Activated CD8-positive, alpha-beta T cell treated with anti-CD3 and anti-CD28 coated beads, Interleukin-2, amount 10 ng/mL, durations not matched to agents 7 days and 5 days (primary cell): ENCODE results near the gene RNF208. TPM values are rescaled to one million over a fixed set of nuclear protein-coding genes. Genes with fewer than 3 reads are reported as not detected.
A peak's percentile ranks its signal among the peaks of the same experiment; 100 is the strongest.
"Not testable (repeated sequence)": the region's sequence is repeated elsewhere in the genome, so short reads cannot be mapped to it uniquely, and the experiment has no call there.

ENCODE experiments used
- ATAC-seq: fragments of 150-1000 bp; cut with Tn5 transposase; one replicate; pipeline ENCODE4 v1.10.0; 2021; ENCODE audit warnings: moderate library complexity
- CTCF ChIA-PET: fragments of 350-600 bp; sonication (Branson Sonifier 250); formaldehyde crosslinking; loops from one replicate; lab custom pipeline; 2021; ENCODE audit warnings: antibody characterized with exemption; lab: Charles Lee
- POLR2A ChIA-PET: fragments of 350-600 bp; sonication (Branson Sonifier 250); formaldehyde crosslinking; loops from one replicate; lab custom pipeline; 2021; ENCODE audit warnings: antibody characterized with exemption; lab: Charles Lee
- DNase-seq: peaks from one replicate; pipeline ENCODE4 v3.0.0-alpha.2; 2020
- H3K27ac Mint-ChIP-seq: one replicate; pipeline ENCODE4 v1.8.0; 2021; ENCODE audit warnings: mild to moderate bottlenecking, mixed read lengths
- H3K27me3 Mint-ChIP-seq: one replicate; pipeline ENCODE4 v1.8.0; 2021; ENCODE audit warnings: low read depth, mixed read lengths
- H3K36me3 Mint-ChIP-seq: one replicate; pipeline ENCODE4 v1.8.0; 2021; ENCODE audit warnings: low read depth, mixed read lengths
- H3K4me1 Mint-ChIP-seq: one replicate; pipeline ENCODE4 v1.8.0; 2021; ENCODE audit warnings: low read depth, mixed read lengths
- H3K4me3 Mint-ChIP-seq: one replicate; pipeline ENCODE4 v1.8.0; 2021; ENCODE audit warnings: mild to moderate bottlenecking, mixed read lengths
- H3K9me3 Mint-ChIP-seq: one replicate; pipeline ENCODE4 v1.8.0; 2022; ENCODE audit warnings: mixed read lengths; ENCODE audit not compliant: insufficient read depth
- total RNA-seq, 2 experiments: library from RNA; stranded (reverse); gene quantifications; one replicate each; pipeline ENCODE4 v1.2.3, GENCODE V29; 2021

Gene RNF208
- total RNA-seq, 2 experiments from 2014 or later: 3.6 to 4.5 TPM

GRCh38 chr9:137263506-137263905 is 41.5 kb upstream of the RNF208 start:
- no peaks in the 10 kb centered on the region for H3K9me3 Mint-ChIP-seq
- DNase-seq (no peak), ATAC-seq (no peak)
- peaks cover 3% of the 10 kb centered on the region for H3K4me1 Mint-ChIP-seq
- CTCF ChIA-PET: no interaction called here
- peaks cover 31% of the 10 kb centered on the region for H3K36me3 Mint-ChIP-seq
- no peak overlapping the region for H3K27ac Mint-ChIP-seq
- no peak overlapping the region for H3K4me3 Mint-ChIP-seq
- POLR2A ChIA-PET: interaction anchor here (0.7 kb wide), 1 partner anchor 549 kb away, joined by 3 read pairs; no protein-coding TSS in a partner anchor
- no peaks in the 10 kb centered on the region for H3K27me3 Mint-ChIP-seq

DNA sequence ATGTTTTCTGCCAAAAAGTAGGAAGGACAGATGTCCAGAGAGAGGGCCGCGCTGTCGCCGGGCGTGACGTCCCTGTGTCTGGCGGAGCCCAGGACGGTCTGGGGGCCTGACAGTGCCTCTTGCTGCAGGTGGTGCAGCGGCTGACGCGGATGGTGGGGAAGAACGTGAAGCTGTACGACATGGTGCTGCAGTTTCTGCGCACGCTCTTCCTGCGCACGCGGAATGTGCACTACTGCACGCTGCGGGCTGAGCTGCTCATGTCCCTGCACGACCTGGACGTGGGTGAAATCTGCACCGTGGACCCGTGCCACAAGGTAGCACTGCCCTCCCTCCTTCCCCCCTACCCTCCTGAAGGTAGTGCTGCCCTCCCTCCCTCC is 40.9 kb upstream of the RNF208 start:
- H3K27ac Mint-ChIP-seq: no peak overlapping the region
- H3K36me3 Mint-ChIP-seq: peaks cover 28% of the 10 kb centered on the region
- H3K9me3 Mint-ChIP-seq: no peaks in the 10 kb centered on the region
- H3K4me1 Mint-ChIP-seq: peaks cover 3% of the 10 kb centered on the region
- no peaks in the 10 kb centered on the region for H3K27me3 Mint-ChIP-seq
- ChIA-PET CTCF (no interaction called here), POLR2A (no interaction called here)
- no peak overlapping the region for H3K4me3 Mint-ChIP-seq
- ATAC-seq (no peak), DNase-seq (no peak)

DNA sequence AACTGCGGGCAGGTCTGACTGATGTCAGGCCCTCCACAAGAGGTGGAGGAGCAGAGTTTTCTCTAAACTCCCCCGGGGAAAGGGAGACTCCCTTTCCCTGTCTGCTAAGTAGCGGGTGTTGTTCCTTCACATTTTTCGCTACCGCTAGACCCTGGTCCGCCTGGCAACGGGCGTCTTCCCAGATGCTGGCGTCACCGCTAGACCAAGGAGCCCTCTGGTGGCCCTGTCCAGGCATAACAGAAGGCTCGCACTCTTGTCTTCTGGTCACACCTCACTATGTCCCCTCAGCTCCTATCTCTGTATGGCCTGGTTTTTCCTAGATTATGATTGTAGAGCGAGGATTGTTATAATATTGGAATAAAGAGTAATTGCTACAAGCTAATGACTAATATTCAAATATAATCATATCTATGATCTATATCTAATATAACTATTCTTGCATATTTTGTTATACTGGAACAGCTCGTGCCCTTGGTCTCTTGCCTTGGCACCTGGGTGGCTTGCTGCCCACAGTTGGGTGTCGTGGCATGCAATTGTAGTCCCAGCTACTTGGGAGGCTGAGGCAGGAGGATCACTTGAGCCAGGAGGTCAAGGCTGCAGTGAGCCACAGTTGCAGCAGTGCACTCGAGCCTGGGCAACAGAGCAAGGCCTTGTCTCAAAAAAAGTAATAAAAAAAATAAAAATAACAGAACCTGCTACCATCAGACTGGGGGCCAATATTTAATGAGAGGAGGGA is 40.3 kb upstream of the RNF208 start:
- DNase-seq, H3K27me3 Mint-ChIP-seq, POLR2A ChIA-PET, H3K4me1 Mint-ChIP-seq, ATAC-seq, H3K9me3 Mint-ChIP-seq, H3K27ac Mint-ChIP-seq, H3K4me3 Mint-ChIP-seq: not testable (repeated sequence)
- CTCF ChIA-PET: interaction anchor here (1.8 kb wide), 1 partner anchor 15 kb away, joined by 6 read pairs; the partner anchor contains the start of gene TOR4A
- H3K36me3 Mint-ChIP-seq: peaks cover 22% of the 10 kb centered on the region

DNA sequence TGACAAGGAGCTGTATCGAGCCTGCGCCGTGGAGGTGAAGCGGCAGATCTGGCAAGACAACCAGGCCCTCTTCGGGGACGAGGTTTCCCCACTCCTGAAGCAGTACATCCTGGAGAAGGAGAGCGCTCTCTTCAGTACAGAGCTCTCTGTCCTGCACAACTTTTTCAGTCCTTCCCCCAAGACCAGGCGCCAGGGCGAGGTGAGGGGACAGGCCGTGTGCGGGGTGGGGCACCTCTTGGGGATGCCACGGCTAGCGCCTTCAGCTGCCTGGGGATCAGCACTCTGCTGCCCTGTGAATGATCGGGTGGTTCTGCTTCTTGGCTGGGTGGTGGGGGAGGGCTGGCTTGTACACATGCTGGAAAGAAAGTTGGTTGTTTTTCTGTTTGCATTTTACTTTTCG is 34.8 kb upstream of the RNF208 start:
- no peak overlapping the region for H3K27ac Mint-ChIP-seq
- peak overlapping the region; percentile 91 for H3K4me3 Mint-ChIP-seq
- H3K27me3 Mint-ChIP-seq: no peaks in the 10 kb centered on the region
- peaks cover 23% of the 10 kb centered on the region for H3K36me3 Mint-ChIP-seq
- ChIA-PET POLR2A (interaction anchor here (1.0 to 5.5 kb wide), 3 partner anchors 12 to 20 kb away, joined by 3 to 87 read pairs (median 14); partner anchors contain the start of gene TUBB4B), CTCF (interaction anchor here (1.0 to 4.4 kb wide), 3 partner anchors 16 to 26 kb away, joined by 3 to 32 read pairs (median 5); partner anchors contain the start of gene TUBB4B)
- no peak for ATAC-seq
- no peaks in the 10 kb centered on the region for H3K9me3 Mint-ChIP-seq
- no peak for DNase-seq
- H3K4me1 Mint-ChIP-seq: peaks cover 20% of the 10 kb centered on the region

- POLR2A ChIA-PET: interaction anchor here (0.6 to 5.5 kb wide), 4 partner anchors 12 to 24 kb away, joined by 3 to 87 read pairs (median 8); partner anchors contain the start of gene TUBB4B
- peaks cover 20% of the 10 kb centered on the region for H3K4me1 Mint-ChIP-seq
- DNase-seq (no peak), ATAC-seq (no peak)
- CTCF ChIA-PET: interaction anchor here (1.0 to 4.4 kb wide), 3 partner anchors 16 to 26 kb away, joined by 3 to 32 read pairs (median 5); partner anchors contain the start of gene TUBB4B
- H3K36me3 Mint-ChIP-seq: peaks cover 18% of the 10 kb centered on the region
- H3K4me3 Mint-ChIP-seq: peak overlapping the region; percentile 91
- H3K9me3 Mint-ChIP-seq: no peaks in the 10 kb centered on the region
- peak overlapping the region; percentile 25 for H3K27ac Mint-ChIP-seq
- H3K27me3 Mint-ChIP-seq: no peaks in the 10 kb centered on the region
Observed at GRCh38 chr9:137256362-137256761, 34.3 kb upstream of the RNF208 start.

- DNase-seq: no peak
- H3K4me3 Mint-ChIP-seq: peak overlapping the region; percentile 91
- H3K9me3 Mint-ChIP-seq: no peaks in the 10 kb centered on the region
- no peak for ATAC-seq
- no peaks in the 10 kb centered on the region for H3K27me3 Mint-ChIP-seq
- H3K36me3 Mint-ChIP-seq: peaks cover 17% of the 10 kb centered on the region
- ChIA-PET POLR2A (interaction anchor here (0.6 to 5.5 kb wide), 7 partner anchors 11 to 169 kb away, joined by 3 to 87 read pairs (median 4); partner anchors contain the start of genes MAN1B1, TPRN and TUBB4B), CTCF (interaction anchor here (1.0 to 4.4 kb wide), 5 partner anchors 10 to 27 kb away, joined by 3 to 32 read pairs (median 5); partner anchors contain the start of gene TUBB4B)
- peak overlapping the region; percentile 87 for H3K27ac Mint-ChIP-seq
- H3K4me1 Mint-ChIP-seq: peaks cover 20% of the 10 kb centered on the region
Observed at GRCh38 chr9:137255448-137256114, 33.5 kb upstream of the RNF208 start.

DNA sequence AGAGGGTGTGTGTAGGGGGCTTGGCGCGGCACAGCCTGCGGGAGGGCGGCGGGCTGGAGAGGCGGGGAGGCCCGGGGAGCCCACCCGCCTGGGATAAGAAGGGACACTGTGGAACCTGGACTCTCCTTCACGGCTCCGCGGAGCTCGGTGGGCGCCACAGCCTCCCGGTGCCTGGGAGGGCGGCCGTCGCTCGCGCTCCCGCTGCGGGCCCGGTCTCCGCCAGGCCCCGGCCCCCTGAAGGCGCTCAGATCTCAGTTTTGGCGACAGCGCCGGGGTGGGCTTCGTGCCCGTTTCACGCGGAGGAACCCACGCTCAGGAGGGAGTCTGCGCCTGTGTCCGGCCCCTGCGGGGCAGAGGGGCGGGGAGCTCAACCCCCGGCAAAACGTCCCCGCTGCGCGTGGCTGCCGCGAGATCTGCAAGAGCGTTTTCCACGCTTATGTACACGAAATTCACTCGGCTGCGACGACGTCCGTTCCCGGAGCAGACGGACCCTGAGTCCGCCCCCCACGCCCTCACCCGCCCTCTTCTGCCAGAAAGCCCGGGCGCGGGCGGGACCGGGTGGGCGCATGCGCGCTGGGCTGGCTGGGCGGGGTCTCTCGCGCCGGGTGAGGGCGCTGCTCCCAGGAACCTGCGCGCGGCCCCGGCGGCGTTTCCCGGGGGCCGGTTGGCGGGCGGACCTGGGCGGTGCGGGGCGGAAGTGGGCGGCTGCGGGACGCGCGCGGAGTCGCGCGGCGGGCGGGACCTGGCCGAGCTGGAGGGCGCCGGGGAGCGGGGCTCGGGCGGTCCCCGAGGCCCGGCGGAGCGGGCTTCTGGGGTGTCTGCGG is 32.8 kb upstream of the RNF208 start, which contains the start of gene NELFB:
Gene NELFB, plus strand, starts transcription at position 704 of the 824 bp plus-strand sequence.
- no peaks in the 10 kb centered on the region for H3K27me3 Mint-ChIP-seq
- H3K27ac Mint-ChIP-seq: peak within 1 kb of the TSS; percentile 87
- ATAC-seq (peak; percentile 91), DNase-seq (peak; percentile 95)
- CTCF ChIA-PET: interaction anchor here (0.9 to 4.4 kb wide), 4 partner anchors 9 to 226 kb away, joined by 3 to 32 read pairs (median 10); partner anchors contain the start of gene TUBB4B
- H3K4me3 Mint-ChIP-seq: peak within 1 kb of the TSS; percentile 91
- peaks cover 17% of the 10 kb centered on the region for H3K36me3 Mint-ChIP-seq
- H3K9me3 Mint-ChIP-seq: no peaks in the 10 kb centered on the region
- peaks cover 20% of the 10 kb centered on the region for H3K4me1 Mint-ChIP-seq
- POLR2A ChIA-PET: interaction anchor here (0.6 to 5.5 kb wide), 8 partner anchors 10 to 168 kb away, joined by 3 to 87 read pairs (median 4); partner anchors contain the start of genes MAN1B1, TPRN and TUBB4B

GRCh38 chr9:137253717-137254623 is 31.9 kb upstream of the RNF208 start:
- CTCF ChIA-PET: interaction anchor here (0.9 to 4.4 kb wide), 4 partner anchors 9 to 225 kb away, joined by 3 to 32 read pairs (median 10); partner anchors contain the start of gene TUBB4B
- H3K9me3 Mint-ChIP-seq: no peaks in the 10 kb centered on the region

DNA sequence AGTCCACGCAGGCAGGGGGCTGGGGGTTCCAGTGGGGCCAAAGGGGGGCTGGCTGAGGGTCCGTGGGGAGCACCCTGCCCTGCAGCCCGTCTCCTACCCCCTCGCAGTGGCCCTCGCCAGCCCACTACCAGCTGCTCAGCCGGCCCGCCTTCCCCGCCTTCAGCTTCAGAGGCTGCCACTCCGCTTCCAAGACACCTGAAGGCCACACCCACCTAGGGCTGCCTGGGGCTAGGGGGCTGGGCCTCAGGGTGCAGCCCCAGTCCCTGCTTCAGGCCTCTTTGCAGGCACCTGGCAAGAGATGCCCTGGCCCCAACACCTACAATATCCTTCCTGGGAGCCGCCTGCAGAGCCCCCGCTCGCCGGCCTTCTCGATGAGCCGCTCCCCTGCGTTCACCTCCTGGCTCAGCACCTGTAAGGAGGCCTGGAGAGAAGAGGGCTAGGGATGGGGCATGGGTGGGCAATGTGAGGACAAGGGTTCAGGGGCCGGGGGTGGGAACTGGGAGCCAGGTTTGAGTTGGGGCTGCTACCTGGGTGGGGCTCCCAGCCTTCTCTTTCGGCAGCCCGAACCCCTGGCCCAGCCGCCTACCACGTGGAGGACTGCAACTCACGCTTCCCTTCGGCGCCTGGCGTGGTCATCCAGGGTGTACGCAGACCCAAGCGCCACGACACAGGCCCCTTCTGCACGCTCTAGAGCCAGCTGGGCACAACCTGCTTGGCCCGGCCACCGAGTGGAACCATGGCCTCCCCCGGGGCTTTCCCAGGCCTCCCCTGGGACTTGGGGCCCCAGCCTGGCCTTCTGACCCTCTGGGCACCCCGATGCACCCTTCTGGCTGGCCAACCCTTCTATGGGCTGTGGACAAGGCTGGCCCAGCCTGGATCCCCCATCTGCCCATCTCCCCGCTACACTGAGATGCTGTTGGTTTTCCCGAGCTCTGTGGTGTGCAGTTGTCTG is 30.8 kb upstream of the RNF208 start:
- no peak for DNase-seq
- ATAC-seq: no peak
- POLR2A ChIA-PET: interaction anchor here (4.4 to 5.5 kb wide), 2 partner anchors 8 to 11 kb away, joined by 14 to 87 read pairs; partner anchors contain the start of gene TUBB4B
- H3K4me3 Mint-ChIP-seq: no peak overlapping the region
- H3K4me1 Mint-ChIP-seq: peaks cover 20% of the 10 kb centered on the region
- CTCF ChIA-PET: interaction anchor here (1.0 to 4.4 kb wide), 2 partner anchors 12 to 16 kb away, joined by 4 to 32 read pairs; partner anchors contain the start of gene TUBB4B
- H3K27ac Mint-ChIP-seq: no peak overlapping the region
- H3K36me3 Mint-ChIP-seq: peaks cover 8% of the 10 kb centered on the region
- no peaks in the 10 kb centered on the region for H3K9me3 Mint-ChIP-seq
- no peaks in the 10 kb centered on the region for H3K27me3 Mint-ChIP-seq

More at GRCh38 chr9:137253717-137254623, 31.9 kb upstream of the RNF208 start:
- no peak for ATAC-seq
- peaks cover 20% of the 10 kb centered on the region for H3K4me1 Mint-ChIP-seq
- H3K4me3 Mint-ChIP-seq: peak overlapping the region; percentile 79
- peak overlapping the region; percentile 78 for H3K27ac Mint-ChIP-seq
- H3K27me3 Mint-ChIP-seq: no peaks in the 10 kb centered on the region
- DNase-seq: no peak
- H3K36me3 Mint-ChIP-seq: peaks cover 12% of the 10 kb centered on the region
- POLR2A ChIA-PET: interaction anchor here (0.6 to 5.5 kb wide), 6 partner anchors 9 to 168 kb away, joined by 3 to 87 read pairs (median 4); partner anchors contain the start of genes MAN1B1 and TUBB4B
